Sigmoid colon (tissue), 4 donors: ENCODE results near the gene RPP40.

Experiments
- POLR2A ChIP-seq, 2 donors: fragments of 450-650 bp; IDR thresholded peaks; one replicate each; pipeline ENCODE4 v1.6.1; 2016; ENCODE audit warnings: antibody characterized with exemption in 2 of 2, mild to moderate bottlenecking in 2 of 2, moderate library complexity in 2 of 2
- POLR2AphosphoS5 ChIP-seq, 4 donors: sonication (generic); formaldehyde crosslinking; IDR thresholded peaks; one replicate each; pipeline ENCODE4 v1.6.1; 2017; ENCODE audit warnings: antibody characterized with exemption in 4 of 4
- TF ChIP-seq, protein P1 (sequence below), 4 experiments: fragments of 450-650 bp in 3 of 4; fragments of 200-600 bp in 1 of 4; IDR thresholded peaks; one replicate each; pipeline ENCODE4 v1.5.1; 2016 to 2019; ENCODE audit warnings: antibody characterized with exemption in 4 of 4, mild to moderate bottlenecking in 3 of 4, moderate library complexity in 2 of 4

DNA sequence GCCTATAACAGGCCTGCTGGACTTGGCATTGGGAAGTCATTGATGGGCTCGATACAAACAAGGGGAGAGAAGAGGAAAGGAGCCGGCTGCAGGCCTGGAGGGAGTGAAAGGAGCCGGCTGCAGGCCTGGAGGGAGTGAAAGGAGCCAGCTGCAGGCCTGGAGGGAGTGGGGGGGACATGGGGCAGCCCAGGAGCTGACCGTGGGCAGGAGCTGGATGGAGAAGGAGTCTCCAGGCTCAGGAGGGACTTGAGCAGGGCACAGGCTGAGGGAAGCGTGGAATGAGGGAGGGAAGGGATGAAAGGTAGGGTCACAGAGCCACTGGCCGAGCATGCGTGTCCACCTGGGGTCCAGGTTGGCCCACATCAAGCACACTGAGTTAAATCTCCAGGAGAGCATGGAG lies 32.0 kb downstream of the RPP40 start:
- TF ChIP-seq, protein P1, sequence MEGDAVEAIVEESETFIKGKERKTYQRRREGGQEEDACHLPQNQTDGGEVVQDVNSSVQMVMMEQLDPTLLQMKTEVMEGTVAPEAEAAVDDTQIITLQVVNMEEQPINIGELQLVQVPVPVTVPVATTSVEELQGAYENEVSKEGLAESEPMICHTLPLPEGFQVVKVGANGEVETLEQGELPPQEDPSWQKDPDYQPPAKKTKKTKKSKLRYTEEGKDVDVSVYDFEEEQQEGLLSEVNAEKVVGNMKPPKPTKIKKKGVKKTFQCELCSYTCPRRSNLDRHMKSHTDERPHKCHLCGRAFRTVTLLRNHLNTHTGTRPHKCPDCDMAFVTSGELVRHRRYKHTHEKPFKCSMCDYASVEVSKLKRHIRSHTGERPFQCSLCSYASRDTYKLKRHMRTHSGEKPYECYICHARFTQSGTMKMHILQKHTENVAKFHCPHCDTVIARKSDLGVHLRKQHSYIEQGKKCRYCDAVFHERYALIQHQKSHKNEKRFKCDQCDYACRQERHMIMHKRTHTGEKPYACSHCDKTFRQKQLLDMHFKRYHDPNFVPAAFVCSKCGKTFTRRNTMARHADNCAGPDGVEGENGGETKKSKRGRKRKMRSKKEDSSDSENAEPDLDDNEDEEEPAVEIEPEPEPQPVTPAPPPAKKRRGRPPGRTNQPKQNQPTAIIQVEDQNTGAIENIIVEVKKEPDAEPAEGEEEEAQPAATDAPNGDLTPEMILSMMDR (IDR thresholded peaks at IDR 0.05) = no peak
- no peak for TF ChIP-seq POLR2A (IDR thresholded peaks at IDR 0.05)
- no peak for TF ChIP-seq POLR2AphosphoS5 (IDR thresholded peaks at IDR 0.05)
